ENCODE data around the gene ELMO3.
A peak's percentile ranks its signal among the peaks of the same experiment; 100 is the strongest.

ELMO3 gene

DNA sequence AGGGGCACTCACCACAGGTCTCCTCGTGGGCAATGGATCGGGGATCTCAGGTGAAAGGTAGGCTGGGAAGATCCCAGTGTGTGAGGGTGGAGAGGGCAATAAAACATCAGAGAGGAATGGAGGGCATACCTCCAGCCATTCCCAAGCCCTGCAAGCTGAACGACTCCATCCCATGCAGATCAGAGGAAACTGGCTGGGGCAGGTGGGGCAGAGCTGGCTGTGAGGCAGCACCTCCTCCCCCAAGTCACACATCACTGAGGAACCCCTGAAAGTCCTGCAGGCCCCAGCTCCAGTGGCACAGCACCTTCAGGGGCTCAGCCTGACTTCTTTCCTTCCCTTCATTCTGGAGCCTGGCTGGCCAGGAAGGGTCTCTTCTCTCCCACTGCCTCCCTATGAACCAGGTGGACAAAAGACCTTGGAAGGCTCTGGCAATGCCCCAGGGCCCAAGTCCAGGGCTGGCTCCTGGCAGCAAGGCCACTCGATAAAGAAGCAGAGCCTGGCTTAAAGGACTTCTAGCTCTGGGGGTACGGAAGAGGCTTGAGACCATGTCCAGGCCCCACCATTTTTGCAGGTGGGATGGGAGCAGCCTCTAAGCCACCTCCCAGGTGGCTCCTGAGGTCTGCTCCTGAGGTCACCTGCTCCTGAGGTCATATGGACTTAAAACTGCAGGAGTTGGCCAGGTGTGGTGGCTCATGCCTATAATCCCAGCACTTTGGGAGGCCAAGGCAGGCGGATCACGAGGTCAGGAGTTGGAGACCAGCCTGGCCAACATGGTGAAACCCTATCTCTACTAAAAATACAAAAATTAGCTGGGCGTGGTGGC, 14.5 kb downstream of the ELMO3 start:
- no peak for DNase-seq

DNA sequence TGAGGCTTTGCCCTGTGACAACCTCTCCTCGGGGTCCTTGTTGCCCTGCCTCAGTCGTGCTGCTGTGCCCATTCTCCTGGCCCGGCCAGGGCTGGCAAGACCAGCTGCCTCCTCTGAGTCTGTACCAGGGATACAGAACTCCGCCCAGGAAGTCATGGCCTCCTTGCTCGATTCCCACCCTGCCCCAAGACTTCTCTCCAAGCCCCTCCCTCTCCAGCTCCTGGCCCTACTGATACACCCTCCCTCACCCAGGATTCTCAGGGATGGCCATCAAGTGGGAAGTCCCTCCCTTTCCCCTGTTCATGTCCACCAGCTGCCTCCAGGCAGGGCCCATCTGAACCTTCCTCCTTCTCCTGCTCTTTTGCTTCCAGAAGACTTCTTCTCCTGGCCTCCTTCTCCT, 16.8 kb downstream of the ELMO3 start:
- no peak for DNase-seq

- peak in 4 of 51 donors; percentile 3 to 26 (median 12) for DNase-seq
Observed at GRCh38 chr16:67216612-67217490, 17.9 kb downstream of the ELMO3 start.

GRCh38 chr16:67223992-67224391, 25.1 kb downstream of the ELMO3 start:
- DNase-seq, result no peak

GRCh38 chr16:67226295-67226803, 27.4 kb downstream of the ELMO3 start:
- DNase-seq, result no peak

DNA sequence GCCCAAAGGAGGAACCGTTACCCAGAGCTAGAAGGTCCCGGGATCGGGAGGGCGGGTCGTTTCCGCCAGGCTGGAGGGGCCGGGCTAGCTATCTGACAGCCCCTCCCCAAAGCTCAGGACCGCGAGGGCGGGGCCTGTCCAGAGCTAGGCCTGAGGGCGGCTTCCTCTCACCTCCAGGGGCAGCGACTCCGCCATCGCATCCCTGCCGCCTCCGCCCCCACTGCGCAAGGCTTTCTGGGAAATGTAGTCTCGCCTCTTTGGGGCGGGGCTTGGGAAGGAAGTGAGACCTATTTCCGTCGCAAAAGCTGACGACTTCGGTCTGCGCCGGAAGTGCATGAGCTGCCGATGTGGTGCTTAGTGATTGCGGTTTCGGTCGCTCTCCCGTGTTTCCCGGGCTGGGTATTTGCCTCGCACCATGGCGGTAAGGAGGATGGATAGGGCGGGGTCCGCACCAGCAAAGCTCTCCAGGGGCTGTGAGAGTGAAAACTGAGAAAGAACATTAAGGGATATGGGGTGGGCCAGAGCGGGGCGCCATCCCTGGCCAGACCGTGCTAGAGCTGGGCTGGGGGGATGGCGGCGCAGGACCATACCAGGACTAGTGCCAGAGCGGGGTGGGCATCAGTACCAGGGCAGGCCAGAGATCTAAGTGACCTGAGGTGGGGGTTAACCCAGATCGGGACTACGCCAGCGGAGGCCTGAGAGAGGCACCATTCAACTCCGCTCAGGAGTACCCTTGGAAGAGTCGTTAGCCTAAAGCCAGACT, 28.1 kb downstream of the ELMO3 start, which contains the start of gene TMEM208:
TSS of gene TMEM208 (plus strand) at position 327 of the 763 bp plus-strand sequence. CDS start at position 416, 89 bp downstream.
- peak; percentile 72 to 98 (median 92) for DNase-seq

DNA sequence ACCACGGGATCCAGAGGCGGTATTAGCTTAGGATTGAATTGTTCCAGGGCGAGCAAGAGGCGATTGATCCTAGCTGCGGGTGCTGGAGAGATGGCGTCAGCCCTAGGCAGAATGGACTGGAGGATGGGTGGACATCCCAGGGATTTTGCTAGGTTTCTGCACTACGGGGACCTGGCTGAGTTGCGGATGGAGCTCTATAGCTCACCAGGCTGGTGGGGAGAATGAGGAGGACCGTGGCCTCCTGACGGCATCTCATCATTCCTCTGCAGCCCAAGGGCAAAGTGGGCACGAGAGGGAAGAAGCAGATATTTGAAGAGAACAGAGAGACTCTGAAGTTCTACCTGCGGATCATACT, 28.6 kb downstream of the ELMO3 start:
- DNase-seq, result no peak

- DNase-seq, result no peak
Observed at GRCh38 chr16:67228034-67228785, 29.3 kb downstream of the ELMO3 start.

DNA sequence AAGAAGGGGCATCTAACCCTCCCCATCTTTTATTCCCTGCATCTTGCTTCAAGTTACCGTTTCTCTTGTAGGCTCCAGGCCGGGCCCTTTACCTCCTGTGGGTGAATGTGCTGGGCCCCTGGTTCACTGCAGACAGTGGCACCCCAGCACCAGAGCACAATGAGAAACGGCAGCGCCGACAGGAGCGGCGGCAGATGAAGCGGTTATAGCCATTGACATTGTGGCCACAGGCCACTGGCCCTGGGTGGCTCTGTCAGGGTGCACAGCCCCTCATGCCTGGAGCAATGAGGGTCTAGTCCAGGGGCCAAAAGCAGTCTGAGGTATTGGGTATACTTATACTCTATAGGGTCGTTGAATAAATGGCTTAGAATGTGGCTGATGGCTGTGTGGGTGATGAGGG, 30.0 kb downstream of the ELMO3 start:
- no peak for DNase-seq

DNA sequence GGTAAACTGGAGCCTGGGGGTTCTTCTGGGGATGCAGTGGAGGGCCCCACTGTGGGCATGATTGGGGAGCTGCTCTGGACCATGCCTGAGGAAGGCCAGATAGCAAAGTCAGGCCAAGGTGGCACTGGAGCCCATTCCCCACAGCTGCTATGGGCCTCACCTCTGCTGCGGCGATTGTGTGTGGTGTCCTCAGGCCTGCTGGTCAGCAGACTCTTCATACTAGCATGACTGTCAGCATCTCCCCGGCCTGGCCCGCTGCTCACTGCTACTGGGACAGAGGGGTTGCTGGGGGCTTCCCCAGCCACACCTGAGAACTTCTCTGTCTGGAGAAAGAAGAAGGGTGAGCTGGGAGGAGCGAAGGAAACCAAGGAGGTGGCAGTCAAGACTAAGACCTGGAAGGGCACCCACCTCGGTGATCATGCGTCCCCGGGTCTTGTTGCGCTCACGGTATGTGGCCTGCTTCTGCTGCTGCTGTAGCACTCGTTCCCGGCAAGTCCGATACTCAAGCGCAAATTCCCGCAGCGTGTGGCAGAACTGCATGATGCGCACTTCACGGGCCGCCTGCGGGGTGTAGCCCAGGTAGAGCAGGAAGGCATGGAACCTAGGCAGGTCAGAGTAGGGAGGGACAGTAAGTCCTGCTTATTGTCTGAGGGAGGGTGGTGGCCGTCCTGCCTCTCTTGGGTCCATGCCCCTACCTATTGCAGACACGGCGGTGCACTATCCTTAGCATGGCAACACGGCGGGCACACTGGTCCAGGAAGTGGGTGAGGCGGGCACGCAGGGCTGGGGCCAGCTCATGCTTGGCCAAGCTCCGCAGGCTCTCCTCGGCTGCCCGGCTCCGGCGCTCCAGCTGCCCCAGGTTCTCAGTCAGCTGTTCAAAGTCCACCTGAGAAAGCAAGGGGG, 31.2 kb downstream of the ELMO3 start:
- DNase-seq, result no peak

GRCh38 chr16:67230809-67231660, 32.1 kb downstream of the ELMO3 start:
- no peak for DNase-seq

- DNase-seq, result no peak
Observed at GRCh38 chr16:67233596-67233995, 34.7 kb downstream of the ELMO3 start.

- no peak for DNase-seq
Observed at GRCh38 chr16:67234180-67234597, 35.3 kb downstream of the ELMO3 start.

DNA sequence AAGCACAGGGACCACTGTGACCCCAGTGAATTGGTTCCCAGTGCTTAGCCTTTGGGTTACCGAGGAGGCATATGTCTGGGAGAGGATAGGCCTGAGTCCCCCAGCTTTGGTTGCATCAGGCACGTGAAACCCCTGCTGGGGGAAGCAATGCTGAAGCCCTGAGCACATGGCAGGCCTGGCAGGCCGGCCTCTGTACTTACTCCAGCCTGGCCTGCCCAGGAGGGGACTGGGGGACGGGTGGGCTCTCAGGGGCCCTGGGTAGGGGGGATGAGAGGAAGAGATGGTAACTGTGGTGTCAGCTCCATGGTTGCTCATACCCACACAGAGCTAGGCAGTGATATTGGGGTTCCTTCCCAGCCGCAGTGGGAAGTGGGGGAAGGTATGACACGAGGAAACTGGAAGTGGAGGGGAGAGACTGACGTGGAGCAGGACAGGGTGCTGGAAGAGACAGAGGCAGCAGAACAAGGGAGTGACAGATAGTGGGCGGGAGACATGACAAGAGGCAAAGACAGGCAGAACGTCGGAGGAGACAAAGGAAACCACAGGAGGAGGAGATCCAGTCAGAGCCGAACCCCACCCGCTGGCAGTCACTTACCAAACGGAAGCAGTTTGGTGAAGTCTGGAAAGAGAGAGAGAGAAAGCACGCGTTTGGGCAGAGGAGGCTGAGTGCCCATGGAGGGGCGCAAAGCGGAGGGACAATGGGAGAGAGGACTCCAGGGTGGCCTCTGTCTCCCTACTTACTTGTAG, 37.1 kb downstream of the ELMO3 start:
- DNase-seq, result peak in 2 of 51 donors; percentile 21 to 59

GRCh38 chr16:67236563-67237395, 37.8 kb downstream of the ELMO3 start:
- DNase-seq, result peak in 15 of 51 donors; percentile 7 to 66 (median 27)

DNA sequence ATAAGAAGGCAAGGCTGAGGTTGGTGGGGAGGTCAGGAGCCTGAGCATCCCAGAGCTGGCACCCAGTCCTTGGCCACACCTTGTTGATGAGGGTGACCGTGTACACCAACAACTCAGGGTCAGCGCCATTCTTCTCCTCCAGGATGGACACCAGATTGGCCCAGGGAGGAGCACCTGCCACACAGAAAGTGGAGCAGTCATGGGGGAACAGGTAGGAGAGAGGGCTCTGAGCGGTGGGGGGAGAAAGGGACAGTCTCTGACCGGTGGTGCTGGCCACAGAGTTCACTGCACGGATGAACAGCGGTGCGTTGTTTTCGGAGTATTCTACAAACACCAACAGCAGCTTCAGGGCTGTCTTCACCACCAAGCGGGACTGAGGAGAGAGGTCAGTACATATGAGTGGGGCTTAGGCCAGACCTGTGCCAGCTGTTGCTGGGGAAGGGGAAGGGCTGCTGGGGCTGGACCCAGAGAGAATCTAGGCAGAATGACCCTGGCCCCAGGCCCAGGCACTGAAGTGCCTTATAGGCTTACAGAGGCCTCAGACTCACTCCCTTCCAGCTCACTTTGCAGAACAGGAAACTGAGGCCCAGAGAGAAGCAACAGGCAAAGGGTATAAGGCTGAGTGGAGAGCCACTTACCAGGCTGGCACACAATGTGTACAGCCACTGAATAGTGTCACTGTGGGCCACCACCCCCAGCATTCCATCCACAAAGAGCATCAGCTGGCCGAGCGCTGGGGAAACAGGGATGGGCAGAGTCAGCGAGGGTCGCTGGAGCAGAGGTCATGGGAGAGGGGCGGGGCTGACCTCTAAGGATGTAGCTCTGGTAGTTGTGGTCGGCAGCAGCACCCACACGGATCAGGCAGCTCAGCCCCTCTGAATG, 38.7 kb downstream of the ELMO3 start:
- no peak for DNase-seq

Measured in hypothalamus (tissue), 51 donors.